Measurements from ENCODE around the gene SLC13A3. TPM values are rescaled to one million over a fixed set of nuclear protein-coding genes. Genes with fewer than 3 reads are reported as not detected.

SLC13A3 gene
- total RNA-seq, 3 donors from 2014 or later: 1.3 to 2.9 (median 1.6) TPM

GRCh38 chr20:46568570-46569129 is 82.6 kb downstream of the SLC13A3 start:
- H3K4me3 ChIP-seq: no peak overlapping the region
- no peaks in the 10 kb centered on the region for H3K27me3 ChIP-seq
- H3K27ac ChIP-seq: no peak overlapping the region
- intact Hi-C loops (cut with DNase I; ENCODE audit: low total_unique reads): no loop called here
- H3K36me3 ChIP-seq: no peaks in the 10 kb centered on the region
- peak; percentile 74 to 94 for DNase-seq (ENCODE audit: low spot score in 2 of 2)
- no peak for TF ChIP-seq POLR2A (IDR thresholded peaks at IDR 0.05)
- H3K9me3 ChIP-seq: no peaks in the 10 kb centered on the region
- no peaks in the 10 kb centered on the region for H3K4me1 ChIP-seq

- no peaks in the 10 kb centered on the region for H3K36me3 ChIP-seq
- H3K27me3 ChIP-seq: no peaks in the 10 kb centered on the region
- H3K4me1 ChIP-seq: no peaks in the 10 kb centered on the region
- DNase-seq (ENCODE audit: low spot score in 2 of 2): no peak
- intact Hi-C loops (cut with DNase I; ENCODE audit: low total_unique reads): no loop called here
- no peak overlapping the region for H3K27ac ChIP-seq
- no peak overlapping the region for H3K4me3 ChIP-seq
- TF ChIP-seq CTCF (IDR thresholded peaks at IDR 0.05) (no peak), POLR2A (IDR thresholded peaks at IDR 0.05) (no peak), POLR2AphosphoS5 (IDR thresholded peaks at IDR 0.05) (no peak)
- H3K9me3 ChIP-seq: no peaks in the 10 kb centered on the region
These were observed 85.1 kb downstream of the SLC13A3 start for GRCh38 chr20:46566125-46566524.

GRCh38 chr20:46564241-46564957 is 86.9 kb downstream of the SLC13A3 start:
- Histone ChIP-seq H3K27me3 (no peaks in the 10 kb centered on the region), H3K4me3 (no peak overlapping the region), H3K36me3 (no peaks in the 10 kb centered on the region), H3K9me3 (no peaks in the 10 kb centered on the region), H3K27ac (no peak overlapping the region), H3K4me1 (no peaks in the 10 kb centered on the region)
- TF ChIP-seq POLR2AphosphoS5 (IDR thresholded peaks at IDR 0.05) (no peak), POLR2A (IDR thresholded peaks at IDR 0.05) (no peak), CTCF (IDR thresholded peaks at IDR 0.05) (no peak)
- intact Hi-C loops (cut with DNase I; ENCODE audit: low total_unique reads): no loop called here
- DNase-seq (ENCODE audit: low spot score in 2 of 2): no peak

GRCh38 chr20:46563860-46564221 is 87.4 kb downstream of the SLC13A3 start:
- Histone ChIP-seq H3K4me3 (no peak overlapping the region), H3K27me3 (no peaks in the 10 kb centered on the region), H3K4me1 (no peaks in the 10 kb centered on the region), H3K9me3 (no peaks in the 10 kb centered on the region), H3K27ac (no peak overlapping the region), H3K36me3 (no peaks in the 10 kb centered on the region)
- intact Hi-C loops (cut with DNase I; ENCODE audit: low total_unique reads): no loop called here
- no peak for DNase-seq (ENCODE audit: low spot score in 2 of 2)
- TF ChIP-seq CTCF (IDR thresholded peaks at IDR 0.05): no peak
- no peak for TF ChIP-seq POLR2A (IDR thresholded peaks at IDR 0.05)
- no peak for TF ChIP-seq POLR2AphosphoS5 (IDR thresholded peaks at IDR 0.05)

- intact Hi-C loops (cut with DNase I; ENCODE audit: low total_unique reads): no loop called here
- peak overlapping the region in 1 of 2 donors; percentile 33 for H3K27ac ChIP-seq
- H3K9me3 ChIP-seq: no peaks in the 10 kb centered on the region
- TF ChIP-seq CTCF (IDR thresholded peaks at IDR 0.05) (no peak), POLR2A (IDR thresholded peaks at IDR 0.05) (no peak), POLR2AphosphoS5 (IDR thresholded peaks at IDR 0.05) (no peak)
- H3K27me3 ChIP-seq: no peaks in the 10 kb centered on the region
- H3K4me3 ChIP-seq: peak overlapping the region; percentile 35 to 56 (median 36)
- no peak for DNase-seq (ENCODE audit: low spot score in 2 of 2)
- no peaks in the 10 kb centered on the region for H3K36me3 ChIP-seq
- no peaks in the 10 kb centered on the region for H3K4me1 ChIP-seq
These were observed 87.9 kb downstream of the SLC13A3 start for GRCh38 chr20:46563170-46563859.
